ENCODE measurements around the gene HNRNPF. TPM values are rescaled to one million over a fixed set of nuclear protein-coding genes. Genes with fewer than 3 reads are reported as not detected.
"Not testable (repeated sequence)": the region's sequence is repeated elsewhere in the genome, so short reads cannot be mapped to it uniquely, and the experiment has no call there.

Gene HNRNPF
- total RNA-seq, 4 donors from 2014 or later, result 154 to 229 (median 189) TPM

DNA sequence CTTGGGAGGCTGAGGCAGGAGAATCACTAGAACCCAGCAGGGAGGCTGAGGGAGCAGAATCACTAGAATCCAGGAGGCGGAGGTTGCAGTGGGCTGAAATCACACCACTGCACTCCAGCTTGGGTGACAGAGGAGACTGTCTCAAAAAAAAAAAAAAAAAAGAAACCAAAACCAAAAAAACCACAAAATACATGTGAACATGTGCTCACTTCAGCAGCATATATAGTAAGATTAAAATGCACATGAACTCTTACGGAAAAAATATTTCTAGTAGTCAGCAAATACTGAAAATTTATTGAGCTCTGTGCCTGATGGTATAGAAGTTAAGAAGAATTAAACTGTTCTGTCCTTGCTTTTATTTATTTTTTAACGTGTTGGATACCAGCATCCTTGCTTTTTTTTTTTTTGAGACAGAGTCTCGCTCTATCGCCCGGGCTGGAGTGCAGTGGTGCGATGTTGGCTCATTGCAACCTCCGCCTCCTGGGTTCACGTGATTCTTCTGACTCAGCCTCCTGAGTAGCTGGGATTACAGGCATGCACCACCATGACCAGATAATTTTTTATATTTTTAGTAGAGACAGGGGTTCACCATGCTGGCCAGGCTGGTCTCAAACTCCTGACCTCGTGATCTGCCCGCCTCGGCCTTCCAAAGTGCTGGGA is 18.3 kb upstream of the HNRNPF start:
- 79 to 87% methylated on average over 12 of the region's 12 CpGs for WGBS, 2 donors
- TF ChIP-seq, protein P1, sequence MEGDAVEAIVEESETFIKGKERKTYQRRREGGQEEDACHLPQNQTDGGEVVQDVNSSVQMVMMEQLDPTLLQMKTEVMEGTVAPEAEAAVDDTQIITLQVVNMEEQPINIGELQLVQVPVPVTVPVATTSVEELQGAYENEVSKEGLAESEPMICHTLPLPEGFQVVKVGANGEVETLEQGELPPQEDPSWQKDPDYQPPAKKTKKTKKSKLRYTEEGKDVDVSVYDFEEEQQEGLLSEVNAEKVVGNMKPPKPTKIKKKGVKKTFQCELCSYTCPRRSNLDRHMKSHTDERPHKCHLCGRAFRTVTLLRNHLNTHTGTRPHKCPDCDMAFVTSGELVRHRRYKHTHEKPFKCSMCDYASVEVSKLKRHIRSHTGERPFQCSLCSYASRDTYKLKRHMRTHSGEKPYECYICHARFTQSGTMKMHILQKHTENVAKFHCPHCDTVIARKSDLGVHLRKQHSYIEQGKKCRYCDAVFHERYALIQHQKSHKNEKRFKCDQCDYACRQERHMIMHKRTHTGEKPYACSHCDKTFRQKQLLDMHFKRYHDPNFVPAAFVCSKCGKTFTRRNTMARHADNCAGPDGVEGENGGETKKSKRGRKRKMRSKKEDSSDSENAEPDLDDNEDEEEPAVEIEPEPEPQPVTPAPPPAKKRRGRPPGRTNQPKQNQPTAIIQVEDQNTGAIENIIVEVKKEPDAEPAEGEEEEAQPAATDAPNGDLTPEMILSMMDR (IDR thresholded peaks at IDR 0.05), result no peak
- no peak for TF ChIP-seq POLR2A (IDR thresholded peaks at IDR 0.05)
- DNase-seq, result no peak
- H3K27me3 ChIP-seq, result no peaks in the 10 kb centered on the region
- H3K36me3 ChIP-seq, result no peaks in the 10 kb centered on the region
- no peak overlapping the region for H3K4me3 ChIP-seq
- H3K4me1 ChIP-seq, result no peaks in the 10 kb centered on the region
- no peaks in the 10 kb centered on the region for H3K9me3 ChIP-seq
- intact Hi-C loops (cut with DNase I), result no loop called here
- H3K27ac ChIP-seq, result no peak overlapping the region

DNA sequence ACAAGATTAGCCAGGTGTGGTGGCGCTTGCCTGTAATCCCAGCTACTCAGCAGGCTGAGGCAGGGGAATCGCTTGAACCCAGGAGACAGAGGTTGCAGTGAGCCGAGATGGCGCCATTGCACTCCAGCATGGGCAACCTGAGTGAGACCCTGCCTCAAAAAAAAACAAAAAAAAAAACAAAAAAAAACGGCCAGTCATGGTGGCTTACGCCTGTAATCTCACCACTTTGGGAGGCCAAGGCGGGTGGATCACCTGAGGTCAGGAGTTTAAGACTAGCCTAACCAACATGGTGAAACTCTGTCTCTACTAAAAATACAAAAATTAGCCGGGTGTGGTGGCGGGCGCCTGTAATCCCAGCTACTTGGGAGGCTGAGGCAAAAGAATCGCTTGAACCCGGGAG is 17.5 kb upstream of the HNRNPF start:
- H3K27ac ChIP-seq; DNase-seq; H3K4me1 ChIP-seq; H3K27me3 ChIP-seq; H3K4me3 ChIP-seq; intact Hi-C loops (cut with DNase I); H3K9me3 ChIP-seq; H3K36me3 ChIP-seq: not testable (repeated sequence)
- 80 to 93% methylated on average over 6 to 12 of the region's 12 CpGs for WGBS, 2 donors

DNA sequence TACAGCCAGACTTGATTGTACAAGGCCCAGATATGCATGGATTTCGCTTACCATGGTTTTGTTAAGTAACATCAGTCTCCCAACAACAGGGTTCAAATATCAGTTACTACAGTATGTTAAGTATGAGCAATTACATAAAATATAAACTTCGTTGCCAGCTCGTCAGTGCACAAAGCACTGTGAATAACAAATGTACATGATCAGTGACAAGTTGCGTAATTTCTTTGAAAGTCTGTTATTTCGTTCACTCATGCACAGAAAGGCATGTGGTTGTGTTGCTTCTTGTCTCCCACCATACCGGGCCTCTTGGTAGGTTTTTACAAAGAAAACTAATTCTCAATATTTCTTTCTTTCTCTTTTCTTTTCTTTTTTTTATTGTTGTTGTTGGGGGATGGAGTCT is 15.4 kb upstream of the HNRNPF start:
- peaks cover 0 to 23% (median 5%) of the 10 kb centered on the region in 3 donors for H3K4me1 ChIP-seq
- H3K27ac ChIP-seq, result no peak overlapping the region
- H3K9me3 ChIP-seq, result no peaks in the 10 kb centered on the region
- no peak for DNase-seq
- no peaks in the 10 kb centered on the region for H3K36me3 ChIP-seq
- H3K27me3 ChIP-seq, result no peaks in the 10 kb centered on the region
- 50 to 67% methylated on average over 6 of the region's 6 CpGs for WGBS, 2 donors
- TF ChIP-seq POLR2A (IDR thresholded peaks at IDR 0.05), result no peak
- TF ChIP-seq, protein P1 (IDR thresholded peaks at IDR 0.05), result no peak
- no peak overlapping the region for H3K4me3 ChIP-seq
- intact Hi-C loops (cut with DNase I), result no loop called here

DNA sequence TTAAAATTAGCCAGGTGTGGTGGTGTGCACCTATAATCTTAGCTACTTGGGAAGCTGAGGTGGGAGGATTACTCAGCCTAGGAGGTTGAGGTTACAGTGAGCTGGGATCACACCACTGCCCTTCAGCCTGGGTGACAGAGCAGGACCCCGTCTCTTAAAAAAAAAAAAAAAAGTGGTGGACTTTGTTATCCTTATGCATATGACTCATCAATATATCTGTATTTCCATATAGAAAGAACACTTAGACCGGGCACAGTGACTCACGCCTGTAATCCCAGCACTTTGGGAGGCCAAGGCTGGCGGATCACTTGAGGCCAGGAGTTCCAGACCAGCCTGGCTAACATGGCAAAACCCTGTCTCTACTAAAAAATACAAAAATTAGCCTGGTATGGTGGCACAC is 13.0 kb upstream of the HNRNPF start:
- intact Hi-C loops (cut with DNase I), result not testable (repeated sequence)
- WGBS, 2 donors, result 58 to 75% methylated on average over 4 of the region's 4 CpGs

DNA sequence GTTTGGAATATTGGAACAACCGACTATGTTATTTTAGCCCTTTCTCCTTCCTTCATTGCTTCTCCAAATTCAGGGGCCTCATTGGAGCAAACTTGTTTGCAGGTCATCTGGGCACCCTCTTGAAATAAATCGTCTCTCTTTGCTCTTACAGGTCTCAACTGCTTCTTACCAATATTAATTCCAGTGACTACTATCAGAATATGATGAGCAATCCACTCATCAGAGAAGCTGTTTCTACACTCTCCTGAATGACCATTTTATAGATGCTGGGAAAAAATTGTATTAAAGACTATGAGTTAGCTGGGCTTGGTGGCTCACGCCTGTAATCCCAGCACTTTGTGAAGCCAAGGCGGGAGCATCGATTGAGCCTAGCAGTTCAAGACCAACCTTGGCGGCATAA is 12.5 kb upstream of the HNRNPF start:
- H3K4me3 ChIP-seq, result peak overlapping the region in 2 of 4 donors; percentile 65 to 73
- DNase-seq, result no peak
- no peaks in the 10 kb centered on the region for H3K36me3 ChIP-seq
- no peak for TF ChIP-seq POLR2A (IDR thresholded peaks at IDR 0.05)
- TF ChIP-seq, protein P1 (IDR thresholded peaks at IDR 0.05), result no peak
- H3K4me1 ChIP-seq, result peaks cover 0 to 35% (median 5%) of the 10 kb centered on the region in 3 donors
- intact Hi-C loops (cut with DNase I), result no loop called here
- H3K9me3 ChIP-seq, result no peaks in the 10 kb centered on the region
- H3K27ac ChIP-seq, result peak overlapping the region; percentile 85 to 98 (median 92)
- 76 to 83% methylated on average over 6 of the region's 6 CpGs for WGBS, 2 donors
- no peaks in the 10 kb centered on the region for H3K27me3 ChIP-seq

More for the DNA sequence above, 13.0 kb upstream of the HNRNPF start:
- Histone ChIP-seq H3K27ac (peak overlapping the region; percentile 85 to 98 (median 92)), H3K4me1 (peaks cover 0 to 35% (median 5%) of the 10 kb centered on the region in 3 donors)
- H3K27me3 ChIP-seq, H3K36me3 ChIP-seq, H3K9me3 ChIP-seq, H3K4me3 ChIP-seq, DNase-seq: not testable (repeated sequence)

DNA sequence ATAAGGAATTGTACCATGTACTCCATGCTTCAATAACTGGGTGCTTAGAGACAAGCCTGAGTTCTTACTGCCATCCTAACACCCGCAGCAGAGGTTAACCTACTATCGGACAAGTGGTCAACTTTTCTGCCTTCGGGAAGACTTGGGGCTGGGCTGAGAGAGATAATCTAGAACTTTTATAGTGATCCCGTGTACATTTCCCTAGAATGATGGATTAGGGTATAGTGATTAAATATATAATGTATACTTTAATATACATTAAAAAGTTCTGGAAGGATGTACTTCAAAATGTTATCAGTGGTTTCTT is 12.2 kb upstream of the HNRNPF start:
- intact Hi-C loops (cut with DNase I), result no loop called here
- Histone ChIP-seq H3K4me3 (peak overlapping the region; percentile 46 to 73 (median 58)), H3K27me3 (no peaks in the 10 kb centered on the region), H3K4me1 (peaks cover 0 to 35% (median 5%) of the 10 kb centered on the region in 3 donors), H3K27ac (peak overlapping the region; percentile 85 to 98 (median 92)), H3K36me3 (no peaks in the 10 kb centered on the region), H3K9me3 (no peaks in the 10 kb centered on the region)
- WGBS, 2 donors, result 25 to 32% methylated on average over 4 of the region's 4 CpGs
- no peak for DNase-seq
- TF ChIP-seq POLR2A (IDR thresholded peaks at IDR 0.05), result no peak
- TF ChIP-seq, protein P1 (IDR thresholded peaks at IDR 0.05), result no peak

Measured in esophagus squamous epithelium (tissue), 5 donors.